CD14-positive monocyte (primary cell): ENCODE results near the gene RAPGEF6. TPM values are rescaled to one million over a fixed set of nuclear protein-coding genes. Genes with fewer than 3 reads are reported as not detected.
A peak's percentile ranks its signal among the peaks of the same experiment; 100 is the strongest.

Experiments
- DNase-seq, 3 donors: peaks; one replicate each; pipeline ENCODE4 v3.0.0-alpha.2; 2011 to 2022
- H2AFZ ChIP-seq: 2 replicates; pipeline ENCODE4 v1.6.0; 2012; ENCODE audit warnings: mild to moderate bottlenecking, low read depth, low read length, inconsistent platforms; ENCODE audit not compliant: insufficient read depth, poor library complexity, severe bottlenecking
- H3K27ac ChIP-seq, 2 donors: 1 replicate in 1 of 2; 2 replicates in 1 of 2; pipeline ENCODE4 v1.5.1; 2012 to 2013; ENCODE audit warnings: low read length in 2 of 2, control low read depth in 1 of 2, inconsistent platforms in 1 of 2, low read depth in 1 of 2, mild to moderate bottlenecking in 1 of 2
- H3K27me3 ChIP-seq, 2 donors: one replicate each; pipeline versions ENCODE4 v1.6.0 to v1.6.1; 2011 to 2013; ENCODE audit warnings: low read length in 2 of 2; ENCODE audit not compliant: control insufficient read depth in 2 of 2, insufficient read depth in 2 of 2
- H3K36me3 ChIP-seq, 2 donors: replicated peaks in 1 of 2; 1 replicate in 1 of 2; 2 replicates in 1 of 2; pipeline versions ENCODE4 v1.5.1 to v1.6.1; 2012 to 2013; ENCODE audit warnings: low read length in 2 of 2, control low read depth in 1 of 2, inconsistent platforms in 1 of 2, mild to moderate bottlenecking in 1 of 2; ENCODE audit not compliant: insufficient read depth in 2 of 2, control insufficient read depth in 1 of 2
- H3K4me1 ChIP-seq, 2 donors: 1 replicate in 1 of 2; 2 replicates in 1 of 2; pipeline versions ENCODE4 v1.5.1 to v1.6.1; 2012 to 2013; ENCODE audit warnings: low read length in 2 of 2, control low read depth in 1 of 2, inconsistent platforms in 1 of 2, mild to moderate bottlenecking in 1 of 2, moderate library complexity in 1 of 2; ENCODE audit not compliant: insufficient read depth in 2 of 2, control insufficient read depth in 1 of 2
- H3K4me2 ChIP-seq: replicated peaks from 2 replicates; pipeline ENCODE3; 2012; ENCODE audit warnings: low read length, moderate library complexity, mild to moderate bottlenecking; ENCODE audit not compliant: poor library complexity, severe bottlenecking; ENCODE audit errors: extremely low read depth
- H3K4me3 ChIP-seq, 3 experiments: fragments of 200-600 bp in 1 of 3; sonication (generic) in 1 of 3; replicated peaks in 1 of 3; 1 replicate in 2 of 3; 2 replicates in 1 of 3; pipeline ENCODE4 v1.5.1; 2011 to 2013; ENCODE audit warnings: low read length in 3 of 3, mild to moderate bottlenecking in 3 of 3, control low read depth in 2 of 3, low read depth in 2 of 3, inconsistent platforms in 1 of 3, moderate library complexity in 1 of 3
- H3K79me2 ChIP-seq: 2 replicates; pipeline ENCODE4 v1.6.0; 2012; ENCODE audit warnings: mild to moderate bottlenecking, control low read depth, inconsistent platforms, low read length, moderate library complexity; ENCODE audit not compliant: insufficient read depth
- H3K9ac ChIP-seq: 2 replicates; pipeline ENCODE4 v1.6.0; 2017; ENCODE audit warnings: low read length, mild to moderate bottlenecking; ENCODE audit not compliant: insufficient read depth, poor library complexity, severe bottlenecking
- H3K9me3 ChIP-seq, 2 donors: replicated peaks in 1 of 2; 1 replicate in 1 of 2; 2 replicates in 1 of 2; pipeline versions ENCODE4 v1.5.1 to v1.6.1; 2012 to 2013; ENCODE audit warnings: low read length in 2 of 2, control low read depth in 1 of 2; ENCODE audit not compliant: control insufficient read depth in 1 of 2, insufficient read depth in 1 of 2
- H4K20me1 ChIP-seq: 2 replicates; pipeline ENCODE4 v1.6.0; 2012; ENCODE audit warnings: mild to moderate bottlenecking, low read length, control low read depth, moderate library complexity; ENCODE audit not compliant: insufficient read depth
- H3K27ac Mint-ChIP-seq, 7 donors: one replicate each; pipeline ENCODE4 v1.8.0; 2020; ENCODE audit warnings: mild to moderate bottlenecking in 7 of 7, mixed read lengths in 7 of 7, moderate library complexity in 6 of 7, inconsistent platforms in 2 of 7
- H3K27me3 Mint-ChIP-seq, 3 donors: one replicate each; pipeline ENCODE4 v1.8.0; 2021 to 2022; ENCODE audit warnings: low read depth in 3 of 3, mild to moderate bottlenecking in 3 of 3, mixed read lengths in 3 of 3, moderate library complexity in 3 of 3, inconsistent platforms in 1 of 3
- H3K36me3 Mint-ChIP-seq, 2 donors: one replicate each; pipeline ENCODE4 v1.8.0; 2020; ENCODE audit warnings: mixed read lengths in 2 of 2, inconsistent platforms in 1 of 2, mild to moderate bottlenecking in 1 of 2
- H3K4me1 Mint-ChIP-seq: one replicate; pipeline ENCODE4 v1.8.0; 2020; ENCODE audit warnings: mild to moderate bottlenecking, mixed read lengths
- H3K4me3 Mint-ChIP-seq, 2 donors: one replicate each; pipeline ENCODE4 v1.8.0; 2020; ENCODE audit warnings: mild to moderate bottlenecking in 2 of 2, mixed read lengths in 2 of 2, moderate library complexity in 1 of 2
- H3K9me3 Mint-ChIP-seq, 7 donors: one replicate each; pipeline ENCODE4 v1.8.0; 2020 to 2022; ENCODE audit warnings: mixed read lengths in 7 of 7, mild to moderate bottlenecking in 6 of 7, moderate library complexity in 6 of 7, inconsistent platforms in 2 of 7
- WGBS: methylation state at CpG from one replicate; pipeline ENCODE4 v1.1.5; 2013; ENCODE audit warnings: missing lambda C conversion rate; ENCODE audit not compliant: insufficient coverage; 5-methylcytosine and 5-hydroxymethylcytosine counted together
- intact Hi-C, 2 donors: fragments of 100-400 bp; cut with micrococcal nuclease; formaldehyde crosslinking; loops; one replicate each; pipeline versions ENCODE4 v1.15.0 to v1.15.1; 2023
- polyA plus RNA-seq, 3 donors: library from polyadenylated mRNA; depleted of rRNA in 1 of 3; unstranded in 2 of 3; stranded (reverse) in 1 of 3; fragments of 300-500 nt in 2 of 3; fragments of >200 nt in 1 of 3; fragmentation: Illumina TruSeq in 2 of 3; gene quantifications; 1 replicate in 2 of 3; 2 replicates in 1 of 3; pipeline ENCODE4 v1.2.3, GENCODE V29; 2012 to 2021
- TF ChIP-seq, protein P1 (sequence below): fragments of 200-600 bp; IDR thresholded peaks from one replicate; pipeline ENCODE4 v1.8.0; 2022; ENCODE audit warnings: antibody characterized with exemption, mild to moderate bottlenecking

The RAPGEF6 gene
- polyA plus RNA-seq, 3 donors: 2.9 to 4.8 (median 4.8) TPM

GRCh38 chr5:131530706-131531331, 104.2 kb downstream of the RAPGEF6 start:
- DNase-seq: no peak
- intact Hi-C loops: loop anchor here in 1 of 2 donors (10.0 kb wide), 1 partner anchor 46 kb away; no protein-coding TSS in a partner anchor
- Histone ChIP-seq H3K27me3 (no peaks in the 10 kb centered on the region), H3K9me3 (no peaks in the 10 kb centered on the region), H3K36me3 (no peaks in the 10 kb centered on the region), H4K20me1 (no peaks in the 10 kb centered on the region), H3K9ac (no peak overlapping the region), H3K4me3 (no peak overlapping the region), H3K4me1 (peaks cover 12 to 24% of the 10 kb centered on the region in 2 donors), H2AFZ (no peak overlapping the region), H3K4me2 (no peak overlapping the region), H3K27ac (no peak overlapping the region), H3K79me2 (no peaks in the 10 kb centered on the region)
- Mint-ChIP-seq H3K36me3 (peaks cover 4 to 9% of the 10 kb centered on the region in 2 donors), H3K4me1 (peaks cover 26% of the 10 kb centered on the region), H3K4me3 (no peak overlapping the region), H3K9me3 (no peaks in the 10 kb centered on the region), H3K27ac (no peak overlapping the region), H3K27me3 (no peaks in the 10 kb centered on the region)
- TF ChIP-seq, protein P1, sequence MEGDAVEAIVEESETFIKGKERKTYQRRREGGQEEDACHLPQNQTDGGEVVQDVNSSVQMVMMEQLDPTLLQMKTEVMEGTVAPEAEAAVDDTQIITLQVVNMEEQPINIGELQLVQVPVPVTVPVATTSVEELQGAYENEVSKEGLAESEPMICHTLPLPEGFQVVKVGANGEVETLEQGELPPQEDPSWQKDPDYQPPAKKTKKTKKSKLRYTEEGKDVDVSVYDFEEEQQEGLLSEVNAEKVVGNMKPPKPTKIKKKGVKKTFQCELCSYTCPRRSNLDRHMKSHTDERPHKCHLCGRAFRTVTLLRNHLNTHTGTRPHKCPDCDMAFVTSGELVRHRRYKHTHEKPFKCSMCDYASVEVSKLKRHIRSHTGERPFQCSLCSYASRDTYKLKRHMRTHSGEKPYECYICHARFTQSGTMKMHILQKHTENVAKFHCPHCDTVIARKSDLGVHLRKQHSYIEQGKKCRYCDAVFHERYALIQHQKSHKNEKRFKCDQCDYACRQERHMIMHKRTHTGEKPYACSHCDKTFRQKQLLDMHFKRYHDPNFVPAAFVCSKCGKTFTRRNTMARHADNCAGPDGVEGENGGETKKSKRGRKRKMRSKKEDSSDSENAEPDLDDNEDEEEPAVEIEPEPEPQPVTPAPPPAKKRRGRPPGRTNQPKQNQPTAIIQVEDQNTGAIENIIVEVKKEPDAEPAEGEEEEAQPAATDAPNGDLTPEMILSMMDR: no peak
- WGBS: no CpG with 5 or more reads among the region's 2 CpGs

GRCh38 chr5:131528682-131529081, 106.3 kb downstream of the RAPGEF6 start:
- no peak overlapping the region for H3K4me2 ChIP-seq
- TF ChIP-seq, protein P1: no peak
- H3K4me1 ChIP-seq: peaks cover 17 to 33% of the 10 kb centered on the region in 2 donors
- H3K9ac ChIP-seq: no peak overlapping the region
- peak in 1 of 3 donors; percentile 5 for DNase-seq
- Mint-ChIP-seq H3K4me3 (no peak overlapping the region), H3K27me3 (no peaks in the 10 kb centered on the region), H3K36me3 (peaks cover 0 to 6% of the 10 kb centered on the region in 2 donors), H3K27ac (peak overlapping the region in 6 of 7 donors; percentile 4 to 80 (median 52)), H3K4me1 (peaks cover 35% of the 10 kb centered on the region), H3K9me3 (no peaks in the 10 kb centered on the region)
- H3K4me3 ChIP-seq: no peak overlapping the region
- no peaks in the 10 kb centered on the region for H3K79me2 ChIP-seq
- no peaks in the 10 kb centered on the region for H3K27me3 ChIP-seq
- intact Hi-C loops: loop anchor here in 1 of 2 donors (2.0 kb wide), 1 partner anchor 14 kb away; no protein-coding TSS in a partner anchor
- H3K36me3 ChIP-seq: no peaks in the 10 kb centered on the region
- H3K27ac ChIP-seq: no peak overlapping the region
- no peak overlapping the region for H2AFZ ChIP-seq
- no peaks in the 10 kb centered on the region for H4K20me1 ChIP-seq
- no peaks in the 10 kb centered on the region for H3K9me3 ChIP-seq
